H1 (cell line): Measurements from ENCODE around the gene PLD3. TPM values are rescaled to one million over a fixed set of nuclear protein-coding genes. Genes with fewer than 3 reads are reported as not detected.

ENCODE experiments used
- CTCF ChIA-PET: fragments of 300-600 bp; sonication (Branson Sonifier 250); formaldehyde crosslinking; loops from one replicate; lab custom pipeline; 2021; ENCODE audit not compliant: partially characterized antibody; lab: Charles Lee
- POLR2A ChIA-PET: fragments of 300-600 bp; sonication (Branson Sonifier 250); formaldehyde crosslinking; loops from one replicate; lab custom pipeline; 2021; ENCODE audit warnings: inconsistent platforms; ENCODE audit not compliant: partially characterized antibody; lab: Charles Lee
- DNase-seq, 2 experiments: peaks; one replicate each; pipeline versions ENCODE4 v3.0.0 to v3.0.0-alpha.2; 2010 to 2022; ENCODE audit warnings: low spot score in 2 of 2, low read depth in 1 of 2, mixed read lengths in 1 of 2
- FAIRE-seq: peaks from 2 replicates; lab custom pipeline; 2011; peaks lifted over from hg19 to GRCh38; lab: Jason Lieb, UNC
- H2AFZ ChIP-seq: 2 replicates; pipeline ENCODE4 v1.8.1; 2012; ENCODE audit warnings: low read length, inconsistent platforms
- H2AK5ac ChIP-seq: 2 replicates; pipeline ENCODE4 v1.6.1; 2013; ENCODE audit warnings: low read depth, low read length
- H2BK120ac ChIP-seq: replicated peaks from 2 replicates; pipeline ENCODE3; 2013; ENCODE audit warnings: low read depth, low read length, inconsistent platforms
- H2BK12ac ChIP-seq: 2 replicates; pipeline ENCODE4 v1.6.1; 2013; ENCODE audit warnings: low read depth, low read length
- H2BK15ac ChIP-seq: 2 replicates; pipeline ENCODE4 v1.6.1; 2013; ENCODE audit warnings: low read length
- H2BK20ac ChIP-seq: 2 replicates; pipeline ENCODE4 v1.6.1; 2013; ENCODE audit warnings: low read length
- H2BK5ac ChIP-seq: 2 replicates; pipeline ENCODE4 v1.6.1; 2013; ENCODE audit warnings: low read depth, low read length
- H3K14ac ChIP-seq: 2 replicates; pipeline ENCODE4 v1.6.1; 2013; ENCODE audit warnings: inconsistent platforms; ENCODE audit not compliant: insufficient read length
- H3K18ac ChIP-seq: 2 replicates; pipeline ENCODE4 v1.6.1; 2013; ENCODE audit warnings: low read length; ENCODE audit errors: extremely low read depth
- H3K23ac ChIP-seq: 2 replicates; pipeline ENCODE4 v1.6.1; 2013; ENCODE audit warnings: inconsistent platforms; ENCODE audit not compliant: insufficient read length
- H3K23me2 ChIP-seq: 2 replicates; pipeline ENCODE4 v1.6.1; 2013; ENCODE audit warnings: low read depth, low read length
- H3K27ac ChIP-seq: 2 replicates; pipeline ENCODE4 v1.6.1; 2011; ENCODE audit warnings: low read depth, low read length, inconsistent platforms
- H3K27me3 ChIP-seq, 4 experiments: replicated peaks in 1 of 4; 1 replicate in 1 of 4; 2 replicates in 3 of 4; pipeline versions ENCODE4 v1.6.1 to v1.8.1; 2011 to 2013; ENCODE audit warnings: low read length in 3 of 4, mild to moderate bottlenecking in 3 of 4, inconsistent platforms in 2 of 4, mixed read lengths in 2 of 4, moderate library complexity in 1 of 4; ENCODE audit not compliant: control insufficient read depth in 3 of 4, insufficient read depth in 3 of 4; ENCODE audit errors: extremely low read depth in 1 of 4
- H3K36me3 ChIP-seq, 4 experiments: 2 replicates each; pipeline versions ENCODE4 v1.6.1 to v1.8.1; 2011 to 2013; ENCODE audit warnings: mild to moderate bottlenecking in 4 of 4, low read length in 3 of 4, moderate library complexity in 2 of 4, control low read depth in 1 of 4, inconsistent platforms in 1 of 4; ENCODE audit not compliant: insufficient read depth in 4 of 4, control insufficient read depth in 2 of 4
- H3K4ac ChIP-seq: replicated peaks from 2 replicates; pipeline ENCODE3; 2013; ENCODE audit warnings: low read length, low read depth, mixed read lengths, inconsistent platforms; ENCODE audit not compliant: insufficient read length
- H3K4me1 ChIP-seq, 4 experiments: replicated peaks in 1 of 4; 1 replicate in 1 of 4; 2 replicates in 3 of 4; pipeline versions ENCODE4 v1.6.1 to v1.8.1; 2011 to 2013; ENCODE audit warnings: low read length in 3 of 4, inconsistent platforms in 2 of 4, mixed read lengths in 1 of 4; ENCODE audit not compliant: insufficient read depth in 4 of 4, control insufficient read depth in 3 of 4
- H3K4me2 ChIP-seq, 2 experiments: 2 replicates each; pipeline versions ENCODE4 v1.6.1 to v1.8.1; 2011 to 2013; ENCODE audit warnings: low read depth in 2 of 2, low read length in 2 of 2, control low read depth in 1 of 2, inconsistent platforms in 1 of 2, mild to moderate bottlenecking in 1 of 2; ENCODE audit not compliant: insufficient read depth in 1 of 2
- H3K4me3 ChIP-seq, 4 experiments: fragments of 200-600, 300-600 bp in 1 of 4; sonication (generic), shearing (Covaris generic), sonication (Bioruptor Twin) in 1 of 4; 2 replicates each; pipeline versions ENCODE4 v1.5.1 to v1.8.1; 2011 to 2016; ENCODE audit warnings: low read length in 4 of 4, low read depth in 3 of 4, control low read depth in 2 of 4, inconsistent platforms in 2 of 4, mild to moderate bottlenecking in 2 of 4, mixed read lengths in 1 of 4, moderate library complexity in 1 of 4; ENCODE audit not compliant: insufficient read depth in 2 of 4; ENCODE audit errors: extremely low read depth in 1 of 4
- H3K56ac ChIP-seq: replicated peaks from 2 replicates; pipeline ENCODE3; 2013; ENCODE audit warnings: low read depth, mild to moderate bottlenecking, mixed read lengths, low read length, inconsistent platforms; ENCODE audit not compliant: insufficient read length
- H3K79me1 ChIP-seq: 2 replicates; pipeline ENCODE4 v1.6.1; 2013; ENCODE audit warnings: low read depth, low read length, control low read depth
- H3K79me2 ChIP-seq, 2 experiments: 2 replicates each; pipeline versions ENCODE4 v1.6.1 to v1.8.1; 2012 to 2013; ENCODE audit warnings: low read length in 2 of 2, mild to moderate bottlenecking in 2 of 2, inconsistent platforms in 1 of 2; ENCODE audit not compliant: insufficient read depth in 2 of 2, control insufficient read depth in 1 of 2
- H3K9ac ChIP-seq, 4 experiments: replicated peaks in 1 of 4; 1 replicate in 1 of 4; 2 replicates in 3 of 4; pipeline versions ENCODE4 v1.6.1 to v1.8.1; 2011 to 2013; ENCODE audit warnings: low read depth in 3 of 4, low read length in 3 of 4, control low read depth in 2 of 4, mild to moderate bottlenecking in 2 of 4, moderate library complexity in 2 of 4, inconsistent platforms in 1 of 4; ENCODE audit errors: extremely low read depth in 1 of 4
- H3K9me3 ChIP-seq, 2 experiments: 2 replicates each; pipeline versions ENCODE4 v1.6.1 to v1.8.1; 2012 to 2013; ENCODE audit warnings: mild to moderate bottlenecking in 2 of 2, moderate library complexity in 2 of 2, control low read depth in 1 of 2, inconsistent platforms in 1 of 2, low read depth in 1 of 2, low read length in 1 of 2, mixed read lengths in 1 of 2; ENCODE audit not compliant: insufficient read depth in 2 of 2
- H4K20me1 ChIP-seq, 2 experiments: replicated peaks in 1 of 2; 2 replicates each; pipeline versions ENCODE3 to v1.8.1; 2011 to 2013; ENCODE audit warnings: inconsistent platforms in 2 of 2, low read length in 2 of 2, mild to moderate bottlenecking in 1 of 2; ENCODE audit not compliant: insufficient read depth in 2 of 2, control insufficient read depth in 1 of 2
- H4K5ac ChIP-seq: 2 replicates; pipeline ENCODE4 v1.6.1; 2013; ENCODE audit warnings: low read length, low read depth, mixed read lengths, inconsistent platforms; ENCODE audit not compliant: insufficient read length
- H4K8ac ChIP-seq: 2 replicates; pipeline ENCODE4 v1.8.0; 2013; ENCODE audit warnings: mild to moderate bottlenecking, moderate library complexity, low read length, inconsistent platforms; ENCODE audit not compliant: insufficient read depth; ENCODE audit errors: extremely low read depth
- H4K91ac ChIP-seq: replicated peaks from 2 replicates; pipeline ENCODE3; 2013; ENCODE audit warnings: low read length, mixed read lengths, inconsistent platforms; ENCODE audit not compliant: insufficient read length
- KDM1A ChIP-seq: fragments of 200-600, 300-600 bp; sonication (generic); IDR thresholded peaks from 2 replicates; pipeline ENCODE4 v1.7.1; 2016; ENCODE audit warnings: mild to moderate bottlenecking, low read length, borderline replicate concordance
- MAFK ChIP-seq: IDR thresholded peaks from 2 replicates; pipeline ENCODE4 v1.6.1; 2012; ENCODE audit warnings: low read depth, mild to moderate bottlenecking, improper control_type of control experiment, low read length
- NANOG ChIP-seq: IDR thresholded peaks from 2 replicates; pipeline ENCODE4 v1.6.1; 2011; ENCODE audit warnings: low read length, low read depth, mild to moderate bottlenecking, inconsistent platforms; ENCODE audit not compliant: insufficient read depth, poor library complexity, severe bottlenecking
- NRF1 ChIP-seq: IDR thresholded peaks from 2 replicates; pipeline ENCODE4 v1.6.1; 2011; ENCODE audit warnings: mild to moderate bottlenecking, low read depth, low read length, improper control_type of control experiment
- YY1 ChIP-seq: IDR thresholded peaks from 2 replicates; pipeline ENCODE4 v1.6.1; 2011; ENCODE audit warnings: low read depth, mild to moderate bottlenecking, low read length
- ZNF274 ChIP-seq: IDR thresholded peaks from 2 replicates; pipeline ENCODE4 v1.7.0; 2012; ENCODE audit warnings: low read length, borderline replicate concordance; ENCODE audit errors: extremely low read depth
- WGBS, 2 experiments: shearing (Covaris generic) in 1 of 2; methylation state at CpG; one replicate each; pipeline versions ENCODE4 v1.1.6 to v1.1.7; 2013 to 2015; ENCODE audit warnings: low lambda C conversion rate in 2 of 2, mixed read lengths in 2 of 2, inconsistent platforms in 1 of 2, low coverage in 1 of 2, missing lambda C conversion rate in 1 of 2; ENCODE audit not compliant: insufficient replicate concordance in 2 of 2, insufficient coverage in 1 of 2, insufficient read length in 1 of 2; ENCODE audit errors: extremely low coverage in 1 of 2, missing lambda C conversion rate in 1 of 2; 5-methylcytosine and 5-hydroxymethylcytosine counted together
- polyA plus RNA-seq, 7 experiments: library from polyadenylated mRNA; depleted of rRNA in 3 of 7; stranded (reverse) in 5 of 7; unstranded in 2 of 7; fragments of >200 nt in 5 of 7; fragments of 200-250 nt in 2 of 7; gene quantifications; 1 replicate in 5 of 7; 2 replicates in 1 of 7; 4 replicates in 1 of 7; pipeline versions ENCODE4 v1.2.1 to v1.2.3, GENCODE V29; 2011 to 2013; ENCODE audit warnings: missing spikeins in 2 of 7, mixed read lengths in 2 of 7
- total RNA-seq: library from RNA; stranded (reverse); fragmentation: NEBNext Ultra II Directional; extraction: Animal tissue kit (Norgen Biotek cat#: 25700); gene quantifications from 2 replicates; pipeline ENCODE4 v1.2.1, GENCODE V29; 2021

PLD3 gene
- total and polyA plus RNA-seq, 2 of the 8 experiments (the other 6 are each of a cell fraction or from before 2014, with no cell fraction given) = 180 to 543 TPM

GRCh38 chr19:40367577-40368434 is 19.3 kb downstream of the PLD3 start:
- H2BK5ac ChIP-seq = no peak overlapping the region
- no peak overlapping the region for H3K56ac ChIP-seq
- H3K4me3 ChIP-seq = no peak overlapping the region
- peak overlapping the region; percentile 76 to 89; a peak in 1 of 4 replicates for H3K4me2 ChIP-seq
- no peak overlapping the region for H4K91ac ChIP-seq
- H3K79me1 ChIP-seq = no peaks in the 10 kb centered on the region
- H4K5ac ChIP-seq = no peak overlapping the region
- H3K9me3 ChIP-seq = no peaks in the 10 kb centered on the region
- H3K36me3 ChIP-seq = peaks cover 2 to 43% (median 13%) of the 10 kb centered on the region in 4 experiments; a peak in 7 of 8 replicates
- no peak overlapping the region for H3K23ac ChIP-seq
- H2BK15ac ChIP-seq = no peak overlapping the region
- CTCF ChIA-PET = interaction anchor here (0.6 to 4.0 kb wide), 4 partner anchors 13 to 45 kb away, joined by 3 to 19 read pairs (median 4); partner anchors contain the start of gene PRX
- POLR2A ChIA-PET = interaction anchor here (0.8 to 4.0 kb wide), 7 partner anchors 10 to 1000 kb away, joined by 3 to 23 read pairs (median 3); partner anchors contain the start of genes C19orf47 and PLD3
- H4K20me1 ChIP-seq = peaks cover 0 to 4% of the 10 kb centered on the region in 2 experiments
- no peak overlapping the region for H3K14ac ChIP-seq
- peaks cover 2% of the 10 kb centered on the region for H3K23me2 ChIP-seq
- FAIRE-seq (no peak), DNase-seq (no peak)
- H2BK120ac ChIP-seq = no peak overlapping the region
- H4K8ac ChIP-seq = no peak overlapping the region
- no peaks in the 10 kb centered on the region for H3K79me2 ChIP-seq
- 91% methylated on average over 10 of the region's 16 CpGs; no CpG with 5 or more reads in 1 of the 2 experiments for WGBS, 2 experiments
- H3K9ac ChIP-seq = peak overlapping the region in 1 of 4 experiments; percentile 20; a peak in 1 of 7 replicates
- H3K27ac ChIP-seq = no peak overlapping the region; the same call in 1 of the 2 replicates
- peaks cover 0 to 16% (median 10%) of the 10 kb centered on the region in 4 experiments; a peak in 6 of 7 replicates for H3K4me1 ChIP-seq
- no peak overlapping the region for H2AFZ ChIP-seq
- H3K4ac ChIP-seq = no peak overlapping the region
- H3K18ac ChIP-seq = no peak overlapping the region
- no peak overlapping the region for H2AK5ac ChIP-seq
- no peak overlapping the region for H2BK20ac ChIP-seq
- TF ChIP-seq ZNF274 (no peak), KDM1A (no peak), NRF1 (no peak), MAFK (no peak), NANOG (no peak), YY1 (no peak)
- H2BK12ac ChIP-seq = no peak overlapping the region
- H3K27me3 ChIP-seq = no peaks in the 10 kb centered on the region
